Fibroblast of peridontal ligament (primary cell): ENCODE data around the gene COX7B.

Experiments used
- DNase-seq: peaks from one replicate; pipeline ENCODE4 v3.0.0-alpha.2; 2010; ENCODE audit errors: extremely low read depth

The COX7B gene

GRCh38 chrX:77945910-77946545 is 46.8 kb downstream of the COX7B start:
- no peak for DNase-seq

DNA sequence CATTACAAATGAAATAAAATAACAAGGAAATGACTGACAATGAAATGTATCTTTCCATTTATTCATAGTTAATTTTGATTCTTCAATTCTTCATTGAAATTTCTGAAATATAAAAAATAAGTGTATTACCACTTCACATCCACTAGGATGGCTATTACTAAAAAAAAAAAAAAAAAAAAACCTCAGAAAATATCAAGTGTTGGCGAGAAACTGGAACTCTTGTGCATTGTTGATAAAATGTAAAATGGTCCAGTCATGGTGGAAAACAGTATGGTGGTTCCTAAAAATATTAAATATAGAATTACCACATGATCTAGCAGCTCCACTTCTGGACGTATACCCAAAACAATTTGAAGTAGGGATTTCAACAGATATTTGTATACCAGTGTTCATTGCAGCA is 47.3 kb downstream of the COX7B start:
- DNase-seq = no peak

- DNase-seq = peak; percentile 4
These were observed 50.6 kb downstream of the COX7B start for GRCh38 chrX:77949840-77950239.

GRCh38 chrX:77952173-77952572 is 52.9 kb downstream of the COX7B start:
- no peak for DNase-seq

DNA sequence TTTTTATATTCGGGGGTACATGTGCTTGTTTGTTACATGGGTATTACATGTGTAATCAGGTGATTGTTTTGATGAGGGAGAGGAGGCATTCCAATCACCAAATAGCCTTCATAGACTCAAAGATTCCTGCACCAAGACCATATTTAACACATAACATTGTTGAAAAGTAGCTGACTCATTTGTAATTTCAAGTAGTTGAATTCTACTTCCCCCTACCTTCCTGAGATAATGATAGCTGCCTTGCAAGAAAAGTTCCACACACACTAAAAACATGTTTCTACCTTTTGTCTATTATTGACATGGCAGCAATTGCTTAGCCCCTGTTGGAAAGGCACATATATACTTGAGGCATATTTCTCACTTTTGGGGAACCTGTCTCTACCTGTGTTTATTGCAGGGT is 54.0 kb downstream of the COX7B start:
- no peak for DNase-seq

- no peak for DNase-seq
These were observed 54.4 kb downstream of the COX7B start for GRCh38 chrX:77953708-77954107.
